Astrocyte (in vitro differentiated cells and primary cell): ENCODE results near the gene CABP4. TPM values are rescaled to one million over a fixed set of nuclear protein-coding genes. Genes with fewer than 3 reads are reported as not detected.

Experiments used
- DNase-seq: peaks from one replicate; pipeline ENCODE4 v3.0.0-alpha.2; 2010; ENCODE audit warnings: low read depth
- FAIRE-seq: peaks from 2 replicates; lab custom pipeline; 2011; peaks lifted over from hg19 to GRCh38; lab: Jason Lieb, UNC
- H2AFZ ChIP-seq: 2 replicates; pipeline ENCODE4 v1.6.0; 2012; ENCODE audit warnings: low read depth, low read length, inconsistent platforms
- H3K27ac ChIP-seq: 2 replicates; pipeline ENCODE4 v1.5.1; 2011; ENCODE audit warnings: low read depth, low read length, inconsistent platforms
- H3K27me3 ChIP-seq: 2 replicates; pipeline ENCODE4 v1.6.0; 2011; ENCODE audit warnings: low read length, inconsistent platforms; ENCODE audit not compliant: insufficient read depth
- H3K36me3 ChIP-seq: 2 replicates; pipeline ENCODE4 v1.5.1; 2011; ENCODE audit warnings: low read length, inconsistent platforms; ENCODE audit not compliant: insufficient read depth
- H3K4me1 ChIP-seq: 2 replicates; pipeline ENCODE4 v1.5.1; 2011; ENCODE audit warnings: low read length, inconsistent platforms; ENCODE audit not compliant: insufficient read depth
- H3K4me2 ChIP-seq: 2 replicates; pipeline ENCODE4 v1.6.0; 2012; ENCODE audit warnings: low read length, inconsistent platforms
- H3K4me3 ChIP-seq: 2 replicates; pipeline ENCODE4 v1.5.1; 2011; ENCODE audit warnings: low read depth, mild to moderate bottlenecking, low read length, inconsistent platforms; ENCODE audit not compliant: insufficient read depth
- H3K79me2 ChIP-seq: 2 replicates; pipeline ENCODE4 v1.6.0; 2012; ENCODE audit warnings: mild to moderate bottlenecking, low read length, inconsistent platforms; ENCODE audit not compliant: insufficient read depth
- H3K9ac ChIP-seq: 2 replicates; pipeline ENCODE4 v1.6.0; 2012; ENCODE audit warnings: mild to moderate bottlenecking, low read length, inconsistent platforms
- H3K9me3 ChIP-seq: 2 replicates; pipeline ENCODE4 v1.5.1; 2012; ENCODE audit warnings: low read depth, mild to moderate bottlenecking, low read length, inconsistent platforms; ENCODE audit not compliant: insufficient read depth
- H4K20me1 ChIP-seq: 2 replicates; pipeline ENCODE4 v1.6.0; 2012; ENCODE audit warnings: low read length, inconsistent platforms; ENCODE audit not compliant: insufficient read depth
- H3K27ac Mint-ChIP-seq: one replicate; pipeline ENCODE4 v1.8.0; 2021; ENCODE audit warnings: mild to moderate bottlenecking, mixed read lengths; ENCODE audit not compliant: unreplicated experiment
- H3K27me3 Mint-ChIP-seq: one replicate; pipeline ENCODE4 v1.8.0; 2021; ENCODE audit warnings: low read depth, mixed read lengths; ENCODE audit not compliant: unreplicated experiment
- H3K36me3 Mint-ChIP-seq: one replicate; pipeline ENCODE4 v1.8.0; 2021; ENCODE audit warnings: low read depth, mixed read lengths; ENCODE audit not compliant: unreplicated experiment
- H3K4me1 Mint-ChIP-seq: one replicate; pipeline ENCODE4 v1.8.0; 2021; ENCODE audit warnings: low read depth, mixed read lengths; ENCODE audit not compliant: unreplicated experiment
- H3K4me3 Mint-ChIP-seq: one replicate; pipeline ENCODE4 v1.8.0; 2021; ENCODE audit warnings: mild to moderate bottlenecking, moderate library complexity, mixed read lengths; ENCODE audit not compliant: unreplicated experiment
- H3K9me3 Mint-ChIP-seq: one replicate; pipeline ENCODE4 v1.8.0; 2021; ENCODE audit warnings: mild to moderate bottlenecking, mixed read lengths; ENCODE audit not compliant: unreplicated experiment
- EZH2 ChIP-seq: IDR thresholded peaks from 2 replicates; pipeline ENCODE4 v1.6.1; 2012; ENCODE audit warnings: mild to moderate bottlenecking, low read length, inconsistent platforms; ENCODE audit not compliant: insufficient read depth
- total RNA-seq: library from RNA; stranded (reverse); gene quantifications from 2 replicates; pipeline ENCODE4 v1.2.1, GENCODE V29; 2021
- TF ChIP-seq, protein P1 (sequence below): IDR thresholded peaks from 2 replicates; pipeline ENCODE4 v1.5.1; 2011; ENCODE audit warnings: low read depth, mild to moderate bottlenecking, inconsistent platforms, low read length, moderate library complexity; ENCODE audit not compliant: insufficient read depth

CABP4 gene
- total RNA-seq, 1 donor from 2014 or later = not detected

DNA sequence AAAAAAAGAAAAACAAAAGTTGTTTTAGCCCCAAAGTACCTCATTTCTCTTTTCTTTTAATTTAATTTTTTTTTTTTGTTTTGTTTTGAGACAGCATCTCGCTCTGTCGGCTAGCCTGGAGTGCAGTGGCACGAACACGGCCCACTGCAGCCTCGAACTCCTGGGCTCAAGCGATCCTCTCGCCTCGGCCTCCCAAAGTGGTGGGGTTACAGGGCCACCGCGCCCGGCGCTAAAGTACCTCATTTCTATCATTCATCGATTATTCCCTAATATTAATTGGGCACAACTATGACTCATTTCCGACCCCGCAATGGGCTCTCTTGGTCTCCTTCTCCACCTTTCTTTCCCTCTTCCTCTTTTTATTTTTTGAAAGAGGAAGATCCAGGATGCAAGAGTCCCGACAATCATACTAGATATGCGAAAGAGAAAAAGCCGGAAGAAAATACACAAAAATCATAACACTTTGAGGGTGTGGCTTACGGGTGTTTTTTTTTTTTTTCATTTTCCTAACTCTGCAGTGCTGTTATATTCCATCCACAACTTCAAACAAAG is 27.2 kb downstream of the CABP4 start:
- no peak for FAIRE-seq
- peak overlapping the region; percentile 80 for H3K9ac ChIP-seq

GRCh38 chr11:67482827-67483798 is 28.0 kb downstream of the CABP4 start, which contains the start of gene AIP:
Gene AIP (plus strand): TSS chr11:67483026. CDS start chr11:67483159, 133 bp downstream.
- H3K4me3 Mint-ChIP-seq = peak within 1 kb of the TSS; percentile 95
- Histone ChIP-seq H3K27ac (peak within 1 kb of the TSS; percentile 71), H3K9me3 (no peaks in the 10 kb centered on the region), H3K4me3 (peak within 1 kb of the TSS; percentile 76), H3K27me3 (no peaks in the 10 kb centered on the region), H3K4me2 (peak within 1 kb of the TSS; percentile 86), H3K79me2 (peaks cover 28% of the 10 kb centered on the region), H3K9ac (peak within 1 kb of the TSS; percentile 80), H4K20me1 (peaks cover 20% of the 10 kb centered on the region), H3K36me3 (no peaks in the 10 kb centered on the region), H2AFZ (peak within 1 kb of the TSS; percentile 97), H3K4me1 (peaks cover 11% of the 10 kb centered on the region)
- DNase-seq (peak; percentile 92), FAIRE-seq (peak; percentile 45)
- no peaks in the 10 kb centered on the region for H3K27me3 Mint-ChIP-seq
- TF ChIP-seq, protein P1, sequence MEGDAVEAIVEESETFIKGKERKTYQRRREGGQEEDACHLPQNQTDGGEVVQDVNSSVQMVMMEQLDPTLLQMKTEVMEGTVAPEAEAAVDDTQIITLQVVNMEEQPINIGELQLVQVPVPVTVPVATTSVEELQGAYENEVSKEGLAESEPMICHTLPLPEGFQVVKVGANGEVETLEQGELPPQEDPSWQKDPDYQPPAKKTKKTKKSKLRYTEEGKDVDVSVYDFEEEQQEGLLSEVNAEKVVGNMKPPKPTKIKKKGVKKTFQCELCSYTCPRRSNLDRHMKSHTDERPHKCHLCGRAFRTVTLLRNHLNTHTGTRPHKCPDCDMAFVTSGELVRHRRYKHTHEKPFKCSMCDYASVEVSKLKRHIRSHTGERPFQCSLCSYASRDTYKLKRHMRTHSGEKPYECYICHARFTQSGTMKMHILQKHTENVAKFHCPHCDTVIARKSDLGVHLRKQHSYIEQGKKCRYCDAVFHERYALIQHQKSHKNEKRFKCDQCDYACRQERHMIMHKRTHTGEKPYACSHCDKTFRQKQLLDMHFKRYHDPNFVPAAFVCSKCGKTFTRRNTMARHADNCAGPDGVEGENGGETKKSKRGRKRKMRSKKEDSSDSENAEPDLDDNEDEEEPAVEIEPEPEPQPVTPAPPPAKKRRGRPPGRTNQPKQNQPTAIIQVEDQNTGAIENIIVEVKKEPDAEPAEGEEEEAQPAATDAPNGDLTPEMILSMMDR = no peak
- no peak for TF ChIP-seq EZH2
- H3K4me1 Mint-ChIP-seq = peaks cover 4% of the 10 kb centered on the region
- H3K27ac Mint-ChIP-seq = peak within 1 kb of the TSS; percentile 99
- H3K9me3 Mint-ChIP-seq = peaks cover 2% of the 10 kb centered on the region
- peaks cover 19% of the 10 kb centered on the region for H3K36me3 Mint-ChIP-seq

More for the DNA sequence above, 27.2 kb downstream of the CABP4 start:
- Histone ChIP-seq H3K79me2 (peaks cover 28% of the 10 kb centered on the region), H3K4me2 (peak overlapping the region; percentile 86), H3K4me3 (peak overlapping the region; percentile 76), H4K20me1 (peaks cover 20% of the 10 kb centered on the region), H3K27me3 (no peaks in the 10 kb centered on the region), H2AFZ (peak overlapping the region; percentile 97), H3K27ac (peak overlapping the region; percentile 71), H3K4me1 (peaks cover 11% of the 10 kb centered on the region), H3K36me3 (no peaks in the 10 kb centered on the region), H3K9me3 (no peaks in the 10 kb centered on the region)
- TF ChIP-seq EZH2 = no peak
- TF ChIP-seq, protein P1 = no peak
- Mint-ChIP-seq H3K4me1 (peaks cover 4% of the 10 kb centered on the region), H3K27me3 (no peaks in the 10 kb centered on the region), H3K36me3 (peaks cover 13% of the 10 kb centered on the region), H3K4me3 (peak overlapping the region; percentile 95), H3K9me3 (peaks cover 2% of the 10 kb centered on the region), H3K27ac (peak overlapping the region; percentile 99)
- DNase-seq = no peak
